ENCODE results near the gene YRDC.

- no peak for TF ChIP-seq CTCF (optimal IDR thresholded peaks at IDR 0.05 in 1 of 3, IDR thresholded peaks at IDR 0.05 in 1 of 3, conservative IDR thresholded peaks at IDR 0.05 in 1 of 3; ENCODE audit: extremely low read depth in 1 of 3, insufficient read depth in 2 of 3, low read length in 3 of 3)
- peak; percentile 73 for TF ChIP-seq EZH2 (IDR thresholded peaks at IDR 0.05; ENCODE audit: low read length)
Observed at GRCh38 chr1:37792943-37793686, 14.9 kb downstream of the YRDC start.

Measured in keratinocyte (primary cell).